Adrenal gland (tissue), 5 donors: ENCODE data around the gene GPATCH4.

Experiments
- POLR2A ChIP-seq, 2 donors: fragments of 450-650 bp; IDR thresholded peaks; one replicate each; pipeline ENCODE4 v1.6.1; 2017; ENCODE audit warnings: antibody characterized with exemption in 2 of 2, mild to moderate bottlenecking in 2 of 2, moderate library complexity in 1 of 2
- TF ChIP-seq, protein P1 (sequence below), 6 experiments: fragments of 450-650 bp in 4 of 6; fragments of 200-600 bp in 2 of 6; sonication (generic) in 1 of 6; IDR thresholded peaks; 1 replicate in 5 of 6; 2 replicates in 1 of 6; pipeline versions ENCODE4 v1.5.1 to v1.8.0; 2016 to 2021; ENCODE audit warnings: antibody characterized with exemption in 6 of 6, mild to moderate bottlenecking in 2 of 6, moderate library complexity in 1 of 6
- donor health status: DM: no; HTN: no; CAD: no.

DNA sequence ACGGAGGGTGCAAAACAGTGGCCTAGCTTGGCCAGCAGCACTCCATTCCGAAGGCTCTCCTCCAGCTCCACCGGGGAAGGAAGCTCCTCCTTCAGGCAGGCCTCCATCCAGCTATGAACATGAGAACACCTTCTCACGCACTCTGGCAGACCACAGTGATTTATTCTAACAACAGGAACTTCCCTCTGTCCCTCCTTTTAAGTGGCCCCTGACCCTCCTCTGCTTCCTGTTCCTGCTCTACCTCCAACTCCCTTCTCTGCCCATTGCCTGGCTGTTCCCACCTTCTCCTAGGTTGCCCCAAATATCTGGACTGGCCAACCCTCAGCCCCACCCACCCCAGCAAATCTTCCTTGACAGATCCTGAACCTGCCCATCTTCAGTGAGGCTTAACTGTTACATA is 34.8 kb downstream of the GPATCH4 start:
- TF ChIP-seq, protein P1, sequence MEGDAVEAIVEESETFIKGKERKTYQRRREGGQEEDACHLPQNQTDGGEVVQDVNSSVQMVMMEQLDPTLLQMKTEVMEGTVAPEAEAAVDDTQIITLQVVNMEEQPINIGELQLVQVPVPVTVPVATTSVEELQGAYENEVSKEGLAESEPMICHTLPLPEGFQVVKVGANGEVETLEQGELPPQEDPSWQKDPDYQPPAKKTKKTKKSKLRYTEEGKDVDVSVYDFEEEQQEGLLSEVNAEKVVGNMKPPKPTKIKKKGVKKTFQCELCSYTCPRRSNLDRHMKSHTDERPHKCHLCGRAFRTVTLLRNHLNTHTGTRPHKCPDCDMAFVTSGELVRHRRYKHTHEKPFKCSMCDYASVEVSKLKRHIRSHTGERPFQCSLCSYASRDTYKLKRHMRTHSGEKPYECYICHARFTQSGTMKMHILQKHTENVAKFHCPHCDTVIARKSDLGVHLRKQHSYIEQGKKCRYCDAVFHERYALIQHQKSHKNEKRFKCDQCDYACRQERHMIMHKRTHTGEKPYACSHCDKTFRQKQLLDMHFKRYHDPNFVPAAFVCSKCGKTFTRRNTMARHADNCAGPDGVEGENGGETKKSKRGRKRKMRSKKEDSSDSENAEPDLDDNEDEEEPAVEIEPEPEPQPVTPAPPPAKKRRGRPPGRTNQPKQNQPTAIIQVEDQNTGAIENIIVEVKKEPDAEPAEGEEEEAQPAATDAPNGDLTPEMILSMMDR (IDR thresholded peaks at IDR 0.05): no peak
- TF ChIP-seq POLR2A (IDR thresholded peaks at IDR 0.05): no peak
